H9 (cell line): ENCODE data around the gene BTN3A1. TPM values are rescaled to one million over a fixed set of nuclear protein-coding genes. Genes with fewer than 3 reads are reported as not detected.

Source experiments
- DNase-seq: peaks from one replicate; pipeline ENCODE4 v3.0.0-alpha.2; 2017
- H2AFZ ChIP-seq: one replicate; pipeline ENCODE4 v1.6.1; 2013; ENCODE audit warnings: mild to moderate bottlenecking, low read length, control low read depth, moderate library complexity
- H2AK5ac ChIP-seq: 2 replicates; pipeline ENCODE4 v1.6.1; 2013; ENCODE audit warnings: low read length, control low read depth, mixed read lengths; ENCODE audit not compliant: insufficient read length
- H2BK120ac ChIP-seq: one replicate; pipeline ENCODE4 v1.6.1; 2013; ENCODE audit warnings: low read depth, mild to moderate bottlenecking, low read length, control low read depth, inconsistent platforms; ENCODE audit not compliant: poor library complexity, severe bottlenecking
- H2BK12ac ChIP-seq: 2 replicates; pipeline ENCODE4 v1.6.1; 2013; ENCODE audit warnings: low read length, control low read depth, mixed read lengths, low read depth; ENCODE audit not compliant: insufficient read length
- H2BK15ac ChIP-seq: 2 replicates; pipeline ENCODE4 v1.6.1; 2013; ENCODE audit warnings: low read depth, low read length, control low read depth
- H2BK20ac ChIP-seq: one replicate; pipeline ENCODE4 v1.6.1; 2013; ENCODE audit warnings: low read depth, mild to moderate bottlenecking, low read length, control low read depth, inconsistent platforms; ENCODE audit not compliant: poor library complexity, severe bottlenecking
- H2BK5ac ChIP-seq: 2 replicates; pipeline ENCODE4 v1.6.1; 2013; ENCODE audit warnings: low read length, control low read depth, mixed read lengths; ENCODE audit not compliant: insufficient read length
- H3K14ac ChIP-seq: 2 replicates; pipeline ENCODE4 v1.6.1; 2013; ENCODE audit warnings: low read length, control low read depth; ENCODE audit not compliant: insufficient read depth
- H3K18ac ChIP-seq: 2 replicates; pipeline ENCODE4 v1.6.1; 2013; ENCODE audit warnings: low read depth, mild to moderate bottlenecking, mixed read lengths, low read length, control low read depth; ENCODE audit not compliant: insufficient read length
- H3K23ac ChIP-seq: 2 replicates; pipeline ENCODE4 v1.6.1; 2013; ENCODE audit warnings: low read length, control low read depth, mixed read lengths, low read depth; ENCODE audit not compliant: insufficient read length
- H3K23me2 ChIP-seq: 2 replicates; pipeline ENCODE4 v1.6.1; 2013; ENCODE audit warnings: low read depth, mild to moderate bottlenecking, mixed read lengths, low read length, control low read depth; ENCODE audit not compliant: insufficient read length, poor library complexity, severe bottlenecking
- H3K27ac ChIP-seq: 2 replicates; pipeline ENCODE4 v1.5.1; 2013; ENCODE audit warnings: low read length, control low read depth, mixed read lengths, low read depth; ENCODE audit not compliant: insufficient read length
- H3K27me3 ChIP-seq: 2 replicates; pipeline ENCODE4 v1.6.1; 2013; ENCODE audit warnings: low read length, control low read depth, inconsistent platforms; ENCODE audit not compliant: insufficient read depth
- H3K4ac ChIP-seq: 2 replicates; pipeline ENCODE4 v1.6.1; 2013; ENCODE audit warnings: low read depth, mild to moderate bottlenecking, control low read depth, inconsistent platforms, low read length, moderate library complexity
- H3K4me1 ChIP-seq: 2 replicates; pipeline ENCODE4 v1.6.1; 2013; ENCODE audit warnings: low read length, control low read depth, inconsistent platforms; ENCODE audit not compliant: insufficient read depth
- H3K4me2 ChIP-seq: 2 replicates; pipeline ENCODE4 v1.6.1; 2013; ENCODE audit warnings: low read length, control low read depth, mixed read lengths; ENCODE audit not compliant: insufficient read length, insufficient read depth
- H3K56ac ChIP-seq: 2 replicates; pipeline ENCODE4 v1.6.1; 2013; ENCODE audit warnings: low read depth, mild to moderate bottlenecking, mixed read lengths, low read length, control low read depth; ENCODE audit not compliant: insufficient read length
- H3K79me1 ChIP-seq: 2 replicates; pipeline ENCODE4 v1.6.1; 2013; ENCODE audit warnings: low read depth, mild to moderate bottlenecking, moderate library complexity, low read length, control low read depth, inconsistent platforms; ENCODE audit not compliant: insufficient read depth, poor library complexity, severe bottlenecking
- H3K79me2 ChIP-seq: 2 replicates; pipeline ENCODE4 v1.6.1; 2013; ENCODE audit warnings: low read length, control low read depth, inconsistent platforms; ENCODE audit not compliant: insufficient read depth
- H3K9ac ChIP-seq: 2 replicates; pipeline ENCODE4 v1.6.1; 2013; ENCODE audit warnings: low read length, control low read depth, mixed read lengths; ENCODE audit not compliant: insufficient read length; ENCODE audit errors: extremely low read depth
- H3K9me3 ChIP-seq: one replicate; pipeline ENCODE4 v1.6.1; 2013; ENCODE audit warnings: low read depth, low read length, inconsistent platforms; ENCODE audit not compliant: control insufficient read depth
- H3T11ph ChIP-seq: one replicate; pipeline ENCODE4 v1.6.1; 2013; ENCODE audit warnings: mild to moderate bottlenecking, low read length, control low read depth, inconsistent platforms
- H4K20me1 ChIP-seq: one replicate; pipeline ENCODE4 v1.6.1; 2013; ENCODE audit not compliant: control insufficient read depth, insufficient read length, insufficient read depth
- H4K5ac ChIP-seq: 2 replicates; pipeline ENCODE4 v1.6.1; 2013; ENCODE audit warnings: low read depth, mild to moderate bottlenecking, mixed read lengths, low read length, control low read depth; ENCODE audit not compliant: insufficient read length
- H4K8ac ChIP-seq: replicated peaks from 2 replicates; pipeline ENCODE4 v1.6.1; 2013; ENCODE audit warnings: low read length, control low read depth, mixed read lengths, low read depth; ENCODE audit not compliant: insufficient read length
- H4K91ac ChIP-seq: 2 replicates; pipeline ENCODE4 v1.6.1; 2013; ENCODE audit warnings: low read depth, mild to moderate bottlenecking, moderate library complexity, mixed read lengths, low read length, control low read depth; ENCODE audit not compliant: insufficient read length
- H3K27ac Mint-ChIP-seq, 3 experiments: 2 replicates in 2 of 3; 3 replicates in 1 of 3; pipeline ENCODE4 v1.8.0; 2020 to 2021; ENCODE audit warnings: mixed read lengths in 3 of 3, mild to moderate bottlenecking in 1 of 3, moderate library complexity in 1 of 3
- H3K27me3 Mint-ChIP-seq: 2 replicates; pipeline ENCODE4 v1.8.0; 2021; ENCODE audit warnings: low read depth, mild to moderate bottlenecking, moderate library complexity, mixed read lengths
- H3K36me3 Mint-ChIP-seq, 3 experiments: 2 replicates in 2 of 3; 3 replicates in 1 of 3; pipeline ENCODE4 v1.8.0; 2020 to 2021; ENCODE audit warnings: low read depth in 3 of 3, mixed read lengths in 3 of 3; ENCODE audit not compliant: insufficient read depth in 1 of 3
- H3K4me1 Mint-ChIP-seq, 2 experiments: 2 replicates each; pipeline ENCODE4 v1.8.0; 2020; ENCODE audit warnings: mixed read lengths in 2 of 2
- H3K4me3 Mint-ChIP-seq, 2 experiments: 2 replicates in 1 of 2; 3 replicates in 1 of 2; pipeline ENCODE4 v1.8.0; 2020 to 2021; ENCODE audit warnings: mild to moderate bottlenecking in 2 of 2, mixed read lengths in 2 of 2, moderate library complexity in 1 of 2
- H3K9me3 Mint-ChIP-seq, 2 experiments: 2 replicates in 1 of 2; 3 replicates in 1 of 2; pipeline ENCODE4 v1.8.0; 2020; ENCODE audit warnings: mild to moderate bottlenecking in 2 of 2, mixed read lengths in 2 of 2, moderate library complexity in 1 of 2
- CTCF ChIP-seq: fragments of 200-600 bp; sonication (generic); conservative IDR thresholded peaks from 3 replicates; pipeline ENCODE4 v1.8.0; 2021; ENCODE audit warnings: antibody characterized with exemption, mild to moderate bottlenecking
- WGBS: extraction: QIAGEN DNeasy Blood & Tissue Kit; methylation state at CpG from one replicate; pipeline ENCODE4 v1.1.7; 2013; ENCODE audit warnings: missing lambda C conversion rate, low lambda C conversion rate, mixed read lengths; ENCODE audit not compliant: insufficient read length; ENCODE audit errors: extremely low coverage; 5-methylcytosine and 5-hydroxymethylcytosine counted together
- total RNA-seq: library from RNA; stranded (reverse); gene quantifications from 2 replicates; pipeline ENCODE4 v1.2.1, GENCODE V29; 2021

The BTN3A1 gene
- total RNA-seq, 1 experiment from 2014 or later = 2.5 TPM

DNA sequence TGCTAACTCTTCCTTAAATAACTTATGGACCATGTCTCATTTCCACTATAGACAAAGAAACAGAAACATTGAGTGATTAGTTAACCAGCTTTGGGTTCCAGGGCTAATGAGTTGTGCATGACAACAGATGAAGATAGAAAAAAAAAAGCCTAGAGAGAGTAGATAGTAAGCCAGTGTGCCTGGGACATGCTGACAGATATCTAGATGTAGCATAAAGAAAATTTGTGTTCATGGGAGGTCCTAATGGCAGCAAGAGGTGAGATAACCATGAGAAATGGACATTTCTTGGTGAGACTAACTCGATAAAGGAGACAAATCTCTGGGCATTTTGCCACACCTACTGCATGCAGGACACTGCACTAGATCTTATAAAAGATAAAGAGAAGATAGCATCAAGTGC lies 35.5 kb downstream of the BTN3A1 start:
- H3K4me1 ChIP-seq = no peaks in the 10 kb centered on the region
- no peak overlapping the region for H2BK15ac ChIP-seq
- Mint-ChIP-seq H3K36me3 (peaks cover 10 to 25% (median 24%) of the 10 kb centered on the region in 3 experiments), H3K27ac (no peak overlapping the region), H3K9me3 (peaks cover 14 to 16% of the 10 kb centered on the region in 2 experiments), H3K27me3 (no peaks in the 10 kb centered on the region; the same call in 1 of the 2 replicates), H3K4me1 (no peaks in the 10 kb centered on the region), H3K4me3 (no peak overlapping the region)
- H3K23me2 ChIP-seq = no peaks in the 10 kb centered on the region
- no peak overlapping the region for H4K8ac ChIP-seq
- no peak overlapping the region for H2BK5ac ChIP-seq
- no peak overlapping the region for H3K4me2 ChIP-seq
- H4K5ac ChIP-seq = no peak overlapping the region
- H3K56ac ChIP-seq = no peak overlapping the region
- no peaks in the 10 kb centered on the region for H4K20me1 ChIP-seq
- no peak overlapping the region for H3K4ac ChIP-seq
- no peaks in the 10 kb centered on the region for H3K27me3 ChIP-seq
- H3K79me1 ChIP-seq = no peaks in the 10 kb centered on the region
- no peak overlapping the region for H2BK20ac ChIP-seq
- WGBS = no CpG with 5 or more reads among the region's 1 CpG
- H3K23ac ChIP-seq = no peak overlapping the region
- no peak overlapping the region for H3K9ac ChIP-seq
- H4K91ac ChIP-seq = no peak overlapping the region
- H3K14ac ChIP-seq = no peak overlapping the region
- no peak for TF ChIP-seq CTCF
- H3T11ph ChIP-seq = no peak overlapping the region
- H3K9me3 ChIP-seq = no peaks in the 10 kb centered on the region
- H2BK12ac ChIP-seq = no peak overlapping the region
- H2AFZ ChIP-seq = no peak overlapping the region
- no peak overlapping the region for H2AK5ac ChIP-seq
- no peak for DNase-seq
- no peak overlapping the region for H3K27ac ChIP-seq
- H3K79me2 ChIP-seq = no peaks in the 10 kb centered on the region
- no peak overlapping the region for H3K18ac ChIP-seq
- no peak overlapping the region for H2BK120ac ChIP-seq
